ENCODE data around the gene KIF26A.

DNA sequence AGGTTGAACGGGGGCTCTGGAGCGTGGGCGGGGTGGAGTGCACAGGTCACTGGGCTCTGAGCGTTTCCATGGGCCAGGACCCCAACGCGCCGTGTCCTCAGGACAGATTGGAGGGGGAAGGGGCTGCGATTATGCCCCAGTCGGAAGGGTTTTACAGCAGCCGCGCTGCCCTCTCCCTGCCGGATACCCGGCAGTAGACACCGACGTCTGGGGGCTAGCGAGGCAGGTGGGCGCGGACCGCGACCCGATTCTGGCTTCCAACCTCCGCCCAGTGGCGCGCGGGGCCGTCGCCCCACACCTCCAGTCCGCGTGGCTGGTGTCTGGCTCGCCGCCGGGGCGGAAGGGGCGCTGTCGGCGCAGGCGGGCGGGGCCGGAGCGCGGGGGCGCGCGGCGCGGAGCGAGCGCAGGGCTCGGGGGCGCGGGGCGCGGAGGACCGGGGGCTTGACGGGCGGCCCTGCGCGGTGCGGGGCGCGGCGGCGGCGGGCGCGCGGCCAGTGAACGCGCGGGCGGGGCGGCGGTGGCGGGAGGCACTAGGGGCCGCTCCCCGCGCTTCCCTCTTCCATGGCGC lies 2.4 kb upstream of the KIF26A start:
- TF ChIP-seq, protein P1, sequence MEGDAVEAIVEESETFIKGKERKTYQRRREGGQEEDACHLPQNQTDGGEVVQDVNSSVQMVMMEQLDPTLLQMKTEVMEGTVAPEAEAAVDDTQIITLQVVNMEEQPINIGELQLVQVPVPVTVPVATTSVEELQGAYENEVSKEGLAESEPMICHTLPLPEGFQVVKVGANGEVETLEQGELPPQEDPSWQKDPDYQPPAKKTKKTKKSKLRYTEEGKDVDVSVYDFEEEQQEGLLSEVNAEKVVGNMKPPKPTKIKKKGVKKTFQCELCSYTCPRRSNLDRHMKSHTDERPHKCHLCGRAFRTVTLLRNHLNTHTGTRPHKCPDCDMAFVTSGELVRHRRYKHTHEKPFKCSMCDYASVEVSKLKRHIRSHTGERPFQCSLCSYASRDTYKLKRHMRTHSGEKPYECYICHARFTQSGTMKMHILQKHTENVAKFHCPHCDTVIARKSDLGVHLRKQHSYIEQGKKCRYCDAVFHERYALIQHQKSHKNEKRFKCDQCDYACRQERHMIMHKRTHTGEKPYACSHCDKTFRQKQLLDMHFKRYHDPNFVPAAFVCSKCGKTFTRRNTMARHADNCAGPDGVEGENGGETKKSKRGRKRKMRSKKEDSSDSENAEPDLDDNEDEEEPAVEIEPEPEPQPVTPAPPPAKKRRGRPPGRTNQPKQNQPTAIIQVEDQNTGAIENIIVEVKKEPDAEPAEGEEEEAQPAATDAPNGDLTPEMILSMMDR (IDR thresholded peaks at IDR 0.05; ENCODE audit: low read length): no peak
- no peak for TF ChIP-seq EZH2 (IDR thresholded peaks at IDR 0.05; ENCODE audit: borderline replicate concordance, low read length)

All from OCI-LY1 (cell line).